Dedifferentiated amniotic fluid mesenchymal stem cell (primary cell): ENCODE data around the gene IFNGR2.
"Not testable (repeated sequence)": the region's sequence is repeated elsewhere in the genome, so short reads cannot be mapped to it uniquely, and the experiment has no call there.

ENCODE experiments used
- DNase-seq: peaks from one replicate; pipeline ENCODE4 v3.0.0-alpha.2; 2016; ENCODE audit errors: extremely low spot score

The IFNGR2 gene

DNA sequence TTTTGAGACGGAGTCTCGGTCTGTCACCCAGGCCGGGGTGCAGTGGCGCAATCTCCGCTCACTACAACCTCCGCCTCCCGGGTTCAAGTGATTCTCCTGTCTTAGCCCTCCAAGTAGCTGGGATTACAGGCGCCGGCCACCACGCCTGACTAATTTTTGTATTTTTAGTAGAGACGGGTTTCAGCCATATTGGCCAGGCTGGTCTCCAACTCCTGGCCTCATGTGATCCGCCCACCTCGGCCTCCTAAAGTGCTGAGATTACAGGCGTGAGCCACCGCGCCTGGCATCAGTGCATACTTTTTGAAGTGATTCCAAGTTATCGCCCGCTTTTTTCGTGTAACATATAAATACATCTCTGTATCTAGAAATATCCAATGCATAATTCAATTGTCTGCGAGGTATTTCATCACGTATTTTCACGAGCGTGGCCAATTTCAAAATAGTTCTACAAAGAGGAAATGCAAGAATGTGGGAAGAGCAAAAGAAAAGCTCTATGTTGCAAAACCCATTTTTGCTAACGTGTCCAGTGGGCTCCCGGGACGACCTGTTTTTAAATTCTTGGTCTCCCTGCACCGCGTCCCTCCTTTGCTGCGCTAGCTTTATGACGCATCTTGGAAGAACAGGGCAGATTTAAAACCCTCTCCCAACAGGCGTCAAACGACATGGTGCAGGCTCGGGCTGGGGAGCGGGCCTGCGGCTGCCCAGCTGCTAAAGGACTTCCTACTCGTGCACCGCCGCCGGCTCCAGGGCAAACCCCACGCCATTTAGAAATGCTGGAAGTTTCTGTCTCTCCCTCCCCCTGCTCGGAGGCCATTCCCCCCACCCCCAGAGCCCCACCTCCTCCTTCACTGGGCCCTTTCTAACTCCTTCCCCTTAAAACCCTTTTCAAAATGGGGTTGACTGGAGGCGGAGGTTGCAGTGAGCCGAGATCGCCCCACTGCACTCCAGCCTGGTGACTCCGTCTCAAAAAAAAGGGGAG, 923 bp upstream of the IFNGR2 start:
- DNase-seq = no peak

DNA sequence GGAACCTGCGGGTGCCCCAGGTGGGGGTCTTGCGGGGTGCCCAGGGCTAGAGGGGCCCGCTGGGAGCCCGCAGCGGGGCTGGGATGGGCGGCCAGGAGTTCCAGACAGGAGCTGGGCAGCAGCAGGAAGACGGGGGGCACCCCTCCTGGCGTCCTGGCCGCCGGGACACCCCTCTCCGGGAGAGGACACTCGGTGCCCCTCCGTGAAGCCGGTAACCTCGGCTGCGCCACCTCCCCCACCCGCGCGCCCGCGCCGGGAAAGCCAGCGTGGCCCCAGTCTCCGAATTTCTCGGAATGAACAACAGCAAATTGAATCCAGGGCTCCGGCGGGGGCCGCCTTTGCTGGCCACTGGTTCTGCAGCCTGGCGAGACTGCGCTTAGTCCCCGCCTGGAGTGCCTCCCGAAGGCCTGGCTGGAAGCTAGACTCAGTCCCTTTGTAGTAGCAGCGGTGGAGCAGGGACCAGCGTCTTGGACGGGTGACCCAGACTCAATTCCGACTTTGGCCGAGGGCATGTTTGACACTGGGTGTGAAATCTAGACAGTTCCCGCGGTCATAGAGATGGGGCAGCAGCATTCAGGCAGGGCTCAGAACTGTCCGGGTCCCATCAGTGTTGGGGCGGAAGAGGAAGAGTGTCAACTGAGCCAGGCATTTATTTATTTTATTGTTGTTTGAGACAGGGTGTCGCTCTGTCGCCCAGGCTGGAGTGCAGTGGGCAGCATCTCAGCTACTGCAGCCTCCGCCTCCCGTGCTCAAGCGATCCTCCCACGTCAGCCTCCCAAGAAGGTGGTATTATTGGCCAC, 773 bp downstream of the IFNGR2 start:
- DNase-seq = peak; percentile 41

DNA sequence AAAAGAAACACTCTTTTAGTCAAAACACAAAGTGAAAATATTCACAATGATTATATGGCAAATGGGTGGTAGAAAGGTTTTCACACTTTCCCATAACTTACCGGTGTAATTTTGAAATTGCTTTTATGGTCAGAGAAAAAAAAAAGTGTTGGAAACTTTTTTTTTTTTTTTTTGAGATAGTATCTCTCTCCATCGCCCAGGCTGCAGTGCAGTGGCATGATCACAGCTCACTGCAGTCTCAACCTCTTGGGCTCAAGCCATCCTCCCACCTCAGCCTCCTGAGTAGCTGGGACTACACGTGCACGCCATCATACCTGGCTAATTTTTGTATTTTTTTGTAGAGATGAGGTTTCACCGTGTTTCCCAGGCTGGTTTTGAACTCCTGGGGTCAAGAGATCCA, 3.3 kb downstream of the IFNGR2 start:
- DNase-seq = no peak

DNA sequence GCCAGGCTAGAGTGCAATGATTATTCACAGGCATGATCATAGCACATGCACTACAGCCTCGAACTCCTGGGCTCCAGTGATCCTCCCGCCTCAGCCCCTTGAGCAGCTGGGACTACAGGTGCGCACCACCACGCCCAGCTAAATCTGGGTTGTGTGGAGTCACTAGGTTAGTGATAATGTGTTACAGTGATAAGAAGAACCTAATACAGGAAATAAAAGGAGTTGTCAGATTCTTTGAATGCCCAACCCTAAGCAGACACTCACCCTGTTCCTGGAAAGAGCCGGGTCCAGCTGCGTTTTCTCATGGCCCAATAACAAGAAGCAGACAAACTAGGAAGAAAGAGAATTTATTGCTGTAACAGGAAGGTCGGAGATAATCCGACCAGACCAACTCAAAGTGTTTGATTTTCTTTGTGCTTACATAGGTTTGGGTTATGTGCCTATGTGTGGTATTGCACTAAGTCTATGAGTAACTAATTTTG, 8.8 kb downstream of the IFNGR2 start:
- no peak for DNase-seq

DNA sequence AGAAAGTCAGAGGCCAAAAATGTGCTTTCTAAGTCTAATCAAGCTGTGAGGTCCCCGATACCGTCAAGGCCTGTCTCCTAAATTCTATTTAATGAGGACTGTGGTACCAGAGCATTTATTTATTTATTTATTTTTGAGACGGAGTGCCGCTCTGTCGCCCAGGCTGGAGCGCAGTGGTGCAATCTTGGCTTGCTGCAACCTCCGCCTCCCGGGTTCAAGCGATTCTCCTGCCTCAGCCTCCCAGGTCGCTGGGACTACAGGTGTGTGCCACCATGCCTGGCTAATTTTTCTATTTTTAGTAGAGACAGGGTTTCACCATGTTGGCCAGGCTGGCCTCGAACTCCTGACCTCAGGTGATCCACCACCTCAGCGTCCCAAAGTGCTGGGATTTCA, 9.2 kb downstream of the IFNGR2 start:
- not testable (repeated sequence) for DNase-seq

DNA sequence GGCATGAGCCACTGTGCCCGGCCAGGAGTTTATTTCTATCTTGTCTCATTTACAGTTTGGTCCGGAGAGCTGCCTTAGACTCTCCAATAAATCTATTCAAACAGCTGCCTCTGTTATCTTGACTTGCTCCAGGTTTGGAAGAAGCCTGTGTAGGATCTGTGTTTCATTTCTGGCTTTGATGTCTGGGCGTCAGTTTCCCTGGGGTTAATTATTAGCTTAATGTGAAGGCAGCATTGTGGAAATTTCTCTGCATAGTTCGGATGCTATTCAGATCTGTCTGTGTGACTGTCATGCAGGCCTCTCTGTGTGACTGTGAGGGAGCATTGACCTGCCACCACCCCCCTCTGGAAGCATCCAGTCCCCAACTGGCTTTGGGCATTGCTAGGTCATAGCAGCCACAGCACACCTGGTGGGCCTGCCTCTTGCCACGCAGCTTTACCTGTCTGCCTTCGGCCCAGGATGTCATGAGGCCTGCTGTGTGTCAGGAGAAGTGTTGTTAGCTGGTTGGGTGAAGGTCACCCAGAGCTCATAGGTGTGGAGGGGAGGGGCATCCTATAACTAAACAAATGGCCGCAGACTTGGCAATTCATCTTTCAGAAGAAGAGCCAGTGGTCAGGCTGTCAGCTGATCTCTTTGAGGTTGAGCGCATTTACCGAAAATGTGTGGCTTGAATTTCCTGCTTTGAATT, 9.8 kb downstream of the IFNGR2 start:
- DNase-seq = no peak

DNA sequence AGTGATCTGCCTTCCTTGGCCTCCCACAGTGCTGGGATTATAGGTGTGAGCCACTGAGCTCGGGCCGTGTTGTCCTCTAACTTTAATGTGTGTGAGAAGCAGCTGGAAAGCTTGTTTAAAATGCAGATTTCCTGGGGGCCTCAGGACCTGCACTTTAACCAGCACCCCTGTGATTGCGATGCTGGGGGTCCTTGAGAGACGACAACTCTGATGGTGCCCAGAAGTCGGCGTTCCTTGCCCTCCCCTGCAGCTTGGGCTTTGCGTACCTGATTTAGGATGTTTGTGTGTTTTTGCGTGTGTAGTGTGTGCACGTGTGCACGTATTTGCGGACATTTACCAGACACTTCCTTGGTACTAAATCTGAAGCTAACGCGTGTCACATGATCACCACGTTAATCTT, 10.9 kb downstream of the IFNGR2 start:
- no peak for DNase-seq

DNA sequence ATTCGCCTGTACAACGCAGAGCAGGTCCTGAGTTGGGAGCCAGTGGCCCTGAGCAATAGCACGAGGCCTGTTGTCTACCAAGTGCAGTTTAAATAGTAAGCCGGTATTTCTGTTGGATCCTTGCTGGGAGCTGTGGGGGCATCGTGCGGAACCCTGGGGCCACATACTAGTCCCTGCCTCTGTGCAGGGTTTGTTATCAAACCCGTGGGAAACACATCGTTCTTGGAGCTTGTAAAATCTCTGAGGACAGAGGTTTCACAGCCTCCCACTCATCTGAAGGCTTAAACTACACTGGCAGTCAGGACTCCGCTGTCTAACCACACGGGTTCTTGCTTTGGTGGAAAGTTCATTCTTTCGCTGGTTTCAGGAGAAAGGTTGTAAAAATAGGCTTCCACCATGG, 11.7 kb downstream of the IFNGR2 start:
- no peak for DNase-seq

DNA sequence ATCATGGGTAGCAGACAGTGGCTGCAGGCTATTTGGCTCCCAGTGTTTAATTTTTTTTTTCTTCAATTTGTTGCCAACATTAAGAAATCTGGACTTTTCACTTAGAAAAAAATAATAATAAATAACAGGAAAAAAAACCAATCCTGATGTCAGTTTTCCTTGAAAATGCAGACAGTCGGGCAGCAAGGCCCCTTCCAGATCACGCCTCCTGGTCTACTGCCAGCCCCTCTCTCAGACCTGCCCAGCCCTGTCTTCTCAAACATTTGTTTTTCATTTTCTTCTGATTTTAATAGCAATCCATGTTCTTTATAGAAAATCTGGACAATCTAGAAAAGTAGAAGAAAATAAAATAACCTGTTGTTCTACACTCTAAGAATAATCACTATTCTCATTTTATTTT, 15.5 kb downstream of the IFNGR2 start:
- DNase-seq = peak; percentile 16

DNA sequence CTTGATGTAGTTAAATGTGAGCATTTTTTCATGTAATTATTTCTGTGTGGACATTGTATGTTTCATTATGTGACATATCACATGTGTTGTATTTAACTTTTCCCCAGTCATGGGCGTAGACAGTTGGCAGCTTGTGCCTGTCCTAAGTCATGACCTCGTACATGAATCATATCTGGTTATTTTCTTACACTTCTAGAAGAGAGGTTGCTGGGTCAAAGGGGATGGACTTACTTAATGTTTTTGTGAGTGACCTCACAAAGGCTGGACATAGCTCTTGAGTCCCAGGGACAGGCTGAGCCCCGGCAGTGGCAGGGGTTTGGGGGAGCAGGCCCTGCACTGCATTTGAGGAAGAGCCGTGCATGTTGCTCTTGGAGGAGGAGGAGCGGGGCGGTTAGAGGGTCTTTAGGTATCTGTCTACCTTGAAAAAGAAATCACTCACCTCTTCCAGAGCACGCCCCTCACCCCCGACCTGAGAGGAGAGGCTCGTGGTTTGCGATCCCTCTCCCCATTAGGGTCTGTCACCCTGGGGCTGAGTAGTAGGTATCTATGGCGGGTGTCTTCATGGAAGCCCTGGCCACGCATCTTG, 16.4 kb downstream of the IFNGR2 start:
- DNase-seq = no peak

DNA sequence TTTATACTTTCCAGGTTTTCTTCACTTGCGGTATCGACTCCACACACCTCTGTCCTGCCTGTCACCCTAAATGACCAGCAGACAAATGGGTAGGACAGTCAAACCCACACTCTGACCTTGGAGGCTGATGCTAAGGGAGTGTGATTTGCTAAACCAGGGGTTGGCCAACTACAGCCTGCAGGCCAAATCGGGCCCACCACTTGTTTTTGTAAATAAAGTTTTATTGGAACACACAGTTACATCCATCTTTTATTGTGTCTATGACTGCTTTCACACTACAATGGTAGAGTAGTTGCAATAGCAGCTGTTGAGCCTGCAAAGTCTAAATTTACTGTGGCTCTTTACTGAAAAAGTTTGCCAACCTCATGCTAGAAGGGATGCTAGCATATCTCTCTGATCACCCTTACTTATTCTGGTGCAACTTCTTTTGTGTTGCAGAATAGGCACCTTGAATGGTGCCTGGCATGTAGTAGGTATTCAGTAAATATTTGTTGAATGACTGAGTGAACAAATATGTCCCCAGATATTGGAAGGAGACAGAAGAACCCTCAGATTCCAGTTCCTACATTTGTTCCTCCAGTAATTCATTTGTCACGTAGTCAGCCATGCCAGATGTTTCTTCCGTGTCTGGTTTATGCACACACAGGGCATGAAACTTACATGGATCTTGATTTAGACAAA, 18.6 kb downstream of the IFNGR2 start:
- DNase-seq = no peak

DNA sequence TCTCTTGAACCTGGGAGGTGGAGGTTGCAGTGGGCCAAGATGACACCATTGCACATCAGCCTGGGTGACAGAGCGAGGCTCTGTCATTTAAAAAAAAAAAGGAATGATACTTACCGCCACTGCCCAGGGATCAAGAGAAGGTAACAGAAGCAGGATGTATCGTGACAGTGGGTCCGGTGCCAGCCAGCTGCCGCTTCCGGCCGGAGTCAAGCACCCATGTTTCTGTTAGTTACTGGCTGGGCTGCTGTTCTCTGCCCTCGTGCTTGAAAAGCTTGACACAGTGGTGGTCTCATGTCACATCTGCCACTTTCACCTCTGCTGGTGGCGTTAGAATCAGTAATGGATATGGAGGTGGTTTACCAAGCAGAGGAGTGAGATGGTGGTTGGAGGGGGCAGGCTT, 21.0 kb downstream of the IFNGR2 start:
- no peak for DNase-seq

DNA sequence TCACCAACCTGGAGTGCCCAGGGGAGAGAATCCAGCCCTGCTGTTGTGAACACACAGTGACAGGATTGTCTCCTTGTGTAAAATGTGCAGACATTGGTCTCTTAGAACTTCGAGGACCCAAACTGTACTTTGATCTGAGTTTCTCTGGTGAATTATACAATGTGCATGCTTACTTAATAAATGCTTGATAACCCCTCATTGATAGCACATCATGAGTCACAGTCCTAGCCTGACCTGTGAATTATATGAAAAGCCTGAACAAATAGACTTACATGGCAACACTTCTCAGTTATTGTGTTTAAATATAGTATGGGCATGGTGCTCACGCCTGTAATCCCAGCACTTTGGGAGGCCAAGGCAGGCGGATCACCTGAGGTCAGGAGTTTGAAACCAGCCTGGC, 22.6 kb downstream of the IFNGR2 start:
- DNase-seq = no peak

DNA sequence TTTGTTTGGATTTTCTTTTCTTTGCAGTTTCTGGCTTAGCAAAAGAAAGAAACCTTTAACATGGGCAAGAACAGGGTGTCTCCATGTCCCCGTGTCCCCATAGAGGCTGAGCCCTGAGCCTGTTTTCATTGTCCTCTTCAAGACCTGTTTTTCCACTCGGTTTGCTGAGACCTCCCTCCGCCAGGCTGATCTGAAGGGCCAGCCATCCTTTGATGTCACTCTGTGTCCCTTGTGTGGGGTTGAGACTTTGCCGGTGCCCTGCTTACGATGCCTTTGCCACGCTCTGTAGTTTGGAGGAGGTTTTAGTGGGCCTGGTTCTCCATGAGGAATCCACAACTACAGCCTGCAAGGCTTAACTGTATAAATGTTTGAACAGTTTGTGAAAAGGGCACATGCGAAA, 23.8 kb downstream of the IFNGR2 start:
- DNase-seq = no peak

DNA sequence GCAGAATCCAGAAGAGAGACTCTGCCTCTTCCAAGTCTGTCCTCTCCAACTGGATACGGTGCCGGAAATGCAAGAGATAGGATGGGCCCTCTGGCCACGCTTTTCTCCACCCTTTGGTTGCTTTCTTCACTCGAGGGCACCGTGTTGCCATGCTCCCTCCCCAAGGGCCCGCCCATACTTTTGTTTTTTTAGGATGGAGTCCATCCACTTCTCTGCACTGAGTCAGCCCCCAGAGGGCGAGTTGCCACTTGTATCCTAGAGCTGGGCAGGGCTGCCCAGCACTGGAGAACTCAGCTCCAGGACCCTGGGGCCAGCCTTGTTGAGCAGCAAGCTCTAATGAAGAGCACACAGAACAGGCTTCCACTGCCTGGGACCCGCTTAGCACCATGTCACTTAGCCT, 25.5 kb downstream of the IFNGR2 start:
- no peak for DNase-seq

DNA sequence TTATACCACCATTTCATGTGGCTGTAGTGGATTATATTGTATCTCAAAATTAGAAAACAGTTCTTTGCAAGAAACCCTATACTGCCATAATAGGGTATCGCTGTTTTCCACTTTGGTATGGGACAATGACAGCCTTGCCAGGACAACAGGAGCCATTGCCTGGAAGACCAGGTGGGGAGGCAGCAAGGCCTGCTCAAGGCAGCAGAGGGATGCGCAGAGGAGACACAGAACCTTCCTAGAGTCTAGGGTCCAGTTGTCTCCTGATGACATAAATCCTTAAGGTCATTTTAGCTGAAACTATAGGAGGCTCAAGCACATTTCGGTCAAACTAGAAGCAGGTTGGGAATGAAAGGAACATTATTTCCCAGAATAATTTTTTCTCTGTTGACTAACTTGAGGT, 27.6 kb downstream of the IFNGR2 start:
- no peak for DNase-seq

DNA sequence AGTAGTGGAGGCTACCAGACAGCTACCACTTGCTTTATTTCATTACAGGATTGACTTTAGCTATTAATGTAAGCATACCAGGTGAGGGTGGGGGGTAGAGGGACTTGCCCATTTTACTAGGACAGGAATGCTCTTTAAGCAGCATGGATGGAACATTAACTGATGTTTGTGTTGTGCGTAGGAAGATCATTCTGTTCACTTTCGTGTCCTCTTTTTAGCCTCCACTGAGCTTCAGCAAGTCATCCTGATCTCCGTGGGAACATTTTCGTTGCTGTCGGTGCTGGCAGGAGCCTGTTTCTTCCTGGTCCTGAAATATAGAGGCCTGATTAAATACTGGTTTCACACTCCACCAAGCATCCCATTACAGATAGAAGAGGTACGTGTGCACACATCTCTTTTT, 29.3 kb downstream of the IFNGR2 start:
- DNase-seq = no peak

DNA sequence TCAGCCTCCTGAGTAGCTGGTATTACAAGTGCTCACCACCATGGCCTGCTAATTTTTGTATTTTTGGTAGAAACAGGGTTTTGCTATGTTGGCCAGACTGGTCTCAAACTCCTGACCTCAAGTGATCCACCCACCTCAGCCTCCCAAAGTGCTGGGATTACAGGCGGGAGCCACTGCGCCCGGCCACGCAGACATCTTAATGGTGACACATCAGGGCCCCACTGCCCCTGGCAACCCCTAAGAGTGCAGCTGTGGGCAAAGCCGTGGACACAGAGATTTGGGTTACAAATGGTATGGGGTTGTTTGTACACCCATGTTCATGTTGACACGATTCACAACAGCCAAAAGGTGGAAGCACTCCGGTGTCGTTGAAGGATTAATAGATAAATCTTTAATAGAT, 29.8 kb downstream of the IFNGR2 start:
- DNase-seq = no peak

DNA sequence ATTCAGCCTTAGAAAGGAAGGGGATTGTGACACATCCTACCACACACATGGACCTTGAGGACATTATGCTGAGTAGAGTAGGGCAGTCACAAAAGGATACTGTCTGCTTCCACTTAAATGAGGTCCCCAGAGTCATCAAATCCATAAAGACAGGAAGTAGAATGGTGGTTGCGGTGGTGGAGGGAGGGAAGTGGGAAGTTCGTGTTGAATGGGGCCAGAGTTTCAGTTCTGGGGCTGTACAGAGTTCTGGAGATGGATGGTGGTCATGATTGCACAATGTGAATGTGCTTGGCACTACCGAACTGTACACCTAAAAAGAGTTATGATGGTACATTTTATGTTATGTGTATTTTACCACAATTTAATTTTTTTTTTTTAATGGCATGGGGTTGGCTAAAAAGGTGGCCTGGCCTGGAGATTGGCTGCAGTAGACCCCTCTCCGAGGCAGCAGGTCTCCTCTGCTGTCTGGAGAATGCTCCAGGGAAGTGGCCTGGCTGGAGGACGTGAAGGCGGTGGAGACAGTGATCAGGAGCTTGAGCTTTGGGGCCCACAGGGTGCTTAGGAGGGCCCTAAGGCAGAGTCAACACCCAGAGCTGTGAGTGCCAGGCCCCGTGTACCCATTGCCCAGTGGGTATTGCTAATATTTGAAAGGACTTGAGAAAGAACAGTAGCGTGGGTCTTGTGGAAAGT, 30.4 kb downstream of the IFNGR2 start:
- no peak for DNase-seq

DNA sequence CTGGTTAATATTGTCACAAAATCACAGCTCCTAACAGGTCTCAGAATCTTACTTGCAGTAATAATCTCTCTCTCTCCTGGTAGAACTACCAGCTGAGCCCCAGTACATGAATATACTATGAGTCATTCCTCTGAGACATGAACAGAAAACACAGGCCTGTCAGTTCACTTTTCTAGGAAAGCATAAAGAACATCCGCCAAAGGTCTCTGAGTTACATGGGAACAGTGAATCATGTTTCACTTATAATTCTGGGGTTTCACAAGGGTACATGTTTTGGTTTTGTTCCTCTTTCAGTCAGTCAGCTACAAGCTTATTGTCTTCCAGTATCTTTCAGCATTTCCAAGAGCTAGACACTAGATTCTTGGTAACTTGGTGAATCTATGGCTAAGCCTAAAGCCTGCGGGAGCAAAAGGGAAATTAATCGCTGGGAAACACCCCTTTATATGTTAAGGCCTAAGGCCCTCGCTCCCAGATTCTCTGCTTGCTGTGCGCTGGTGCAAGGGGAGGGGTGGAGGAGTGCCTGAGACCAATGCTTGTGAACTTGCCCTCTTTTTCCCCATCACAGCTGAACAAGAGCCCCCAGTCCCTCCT, 31.7 kb downstream of the IFNGR2 start:
- peak; percentile 85 for DNase-seq
